ENCODE data around the gene NDUFB10. TPM values are rescaled to one million over a fixed set of nuclear protein-coding genes. Genes with fewer than 3 reads are reported as not detected.
"Not testable (repeated sequence)": the region's sequence is repeated elsewhere in the genome, so short reads cannot be mapped to it uniquely, and the experiment has no call there.

The NDUFB10 gene
- total RNA-seq, 1 experiment from 2014 or later: 287 TPM

DNA sequence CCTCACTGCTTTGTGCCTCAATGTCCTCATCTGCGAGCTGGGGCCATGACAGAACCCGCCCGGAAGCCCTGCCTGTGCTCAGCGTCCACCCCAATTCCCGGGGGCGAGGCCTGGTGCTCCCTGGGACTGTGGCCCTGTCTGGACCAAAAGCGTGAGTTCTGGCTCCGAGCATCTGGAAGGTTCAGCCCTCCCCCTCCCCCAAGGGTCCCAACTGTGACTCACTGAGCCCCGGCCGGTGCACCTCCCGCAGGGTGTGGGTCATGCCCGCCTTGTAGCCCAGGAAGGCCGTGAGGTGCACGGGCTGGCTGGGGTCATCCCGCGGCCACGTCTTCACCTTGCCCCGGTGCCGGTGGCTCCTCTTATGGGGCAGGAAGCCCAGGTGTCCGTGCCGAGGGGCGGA is 5.6 kb upstream of the NDUFB10 start:
- no peaks in the 10 kb centered on the region; the same call in 1 of the 2 replicates for H3K4me1 ChIP-seq (ENCODE audit: control insufficient read depth, insufficient read depth, low read length)
- no peak for ATAC-seq
- in situ Hi-C loops (cut with HindIII; ENCODE audit: low pct_unique_long_range_greater_than_20kb, low sequenced_read_pairs): no loop called here
- BruUV-seq (replicated peaks): no TSS peak
- POLR2A ChIA-PET: no interaction called here
- intact Hi-C loops (cut with micrococcal nuclease; ENCODE audit: unreplicated experiment): no loop called here
- TF ChIP-seq POLR2AphosphoS5 (IDR thresholded peaks at IDR 0.05; ENCODE audit: low read depth, low read length) (no peak), SIN3A (IDR thresholded peaks at IDR 0.05; ENCODE audit: borderline replicate concordance, insufficient read depth, low read depth, low read length) (no peak), TCF7L2 (IDR thresholded peaks at IDR 0.05; ENCODE audit: low read depth, low read length) (no peak)
- TF ChIP-seq, protein P1, sequence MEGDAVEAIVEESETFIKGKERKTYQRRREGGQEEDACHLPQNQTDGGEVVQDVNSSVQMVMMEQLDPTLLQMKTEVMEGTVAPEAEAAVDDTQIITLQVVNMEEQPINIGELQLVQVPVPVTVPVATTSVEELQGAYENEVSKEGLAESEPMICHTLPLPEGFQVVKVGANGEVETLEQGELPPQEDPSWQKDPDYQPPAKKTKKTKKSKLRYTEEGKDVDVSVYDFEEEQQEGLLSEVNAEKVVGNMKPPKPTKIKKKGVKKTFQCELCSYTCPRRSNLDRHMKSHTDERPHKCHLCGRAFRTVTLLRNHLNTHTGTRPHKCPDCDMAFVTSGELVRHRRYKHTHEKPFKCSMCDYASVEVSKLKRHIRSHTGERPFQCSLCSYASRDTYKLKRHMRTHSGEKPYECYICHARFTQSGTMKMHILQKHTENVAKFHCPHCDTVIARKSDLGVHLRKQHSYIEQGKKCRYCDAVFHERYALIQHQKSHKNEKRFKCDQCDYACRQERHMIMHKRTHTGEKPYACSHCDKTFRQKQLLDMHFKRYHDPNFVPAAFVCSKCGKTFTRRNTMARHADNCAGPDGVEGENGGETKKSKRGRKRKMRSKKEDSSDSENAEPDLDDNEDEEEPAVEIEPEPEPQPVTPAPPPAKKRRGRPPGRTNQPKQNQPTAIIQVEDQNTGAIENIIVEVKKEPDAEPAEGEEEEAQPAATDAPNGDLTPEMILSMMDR (IDR thresholded peaks at IDR 0.05): no peak
- TF ChIP-seq, protein P2, sequence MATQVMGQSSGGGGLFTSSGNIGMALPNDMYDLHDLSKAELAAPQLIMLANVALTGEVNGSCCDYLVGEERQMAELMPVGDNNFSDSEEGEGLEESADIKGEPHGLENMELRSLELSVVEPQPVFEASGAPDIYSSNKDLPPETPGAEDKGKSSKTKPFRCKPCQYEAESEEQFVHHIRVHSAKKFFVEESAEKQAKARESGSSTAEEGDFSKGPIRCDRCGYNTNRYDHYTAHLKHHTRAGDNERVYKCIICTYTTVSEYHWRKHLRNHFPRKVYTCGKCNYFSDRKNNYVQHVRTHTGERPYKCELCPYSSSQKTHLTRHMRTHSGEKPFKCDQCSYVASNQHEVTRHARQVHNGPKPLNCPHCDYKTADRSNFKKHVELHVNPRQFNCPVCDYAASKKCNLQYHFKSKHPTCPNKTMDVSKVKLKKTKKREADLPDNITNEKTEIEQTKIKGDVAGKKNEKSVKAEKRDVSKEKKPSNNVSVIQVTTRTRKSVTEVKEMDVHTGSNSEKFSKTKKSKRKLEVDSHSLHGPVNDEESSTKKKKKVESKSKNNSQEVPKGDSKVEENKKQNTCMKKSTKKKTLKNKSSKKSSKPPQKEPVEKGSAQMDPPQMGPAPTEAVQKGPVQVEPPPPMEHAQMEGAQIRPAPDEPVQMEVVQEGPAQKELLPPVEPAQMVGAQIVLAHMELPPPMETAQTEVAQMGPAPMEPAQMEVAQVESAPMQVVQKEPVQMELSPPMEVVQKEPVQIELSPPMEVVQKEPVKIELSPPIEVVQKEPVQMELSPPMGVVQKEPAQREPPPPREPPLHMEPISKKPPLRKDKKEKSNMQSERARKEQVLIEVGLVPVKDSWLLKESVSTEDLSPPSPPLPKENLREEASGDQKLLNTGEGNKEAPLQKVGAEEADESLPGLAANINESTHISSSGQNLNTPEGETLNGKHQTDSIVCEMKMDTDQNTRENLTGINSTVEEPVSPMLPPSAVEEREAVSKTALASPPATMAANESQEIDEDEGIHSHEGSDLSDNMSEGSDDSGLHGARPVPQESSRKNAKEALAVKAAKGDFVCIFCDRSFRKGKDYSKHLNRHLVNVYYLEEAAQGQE (IDR thresholded peaks at IDR 0.05; ENCODE audit: insufficient read depth in 1 of 2, low read depth in 2 of 2, low read length in 1 of 2): no peak
- no peak for DNase-seq (ENCODE audit: low read depth, low spot score)
- no peak overlapping the region for H3K4me3 ChIP-seq (ENCODE audit: low read depth in 2 of 2, low read length in 2 of 2)
- H3K36me3 ChIP-seq (ENCODE audit: control insufficient read depth, insufficient read depth, low read length): no peaks in the 10 kb centered on the region
- H3K27me3 ChIP-seq (ENCODE audit: control insufficient read depth, insufficient read depth, low read length): no peaks in the 10 kb centered on the region
- CTCF ChIA-PET: no interaction called here
- H3K27ac ChIP-seq (ENCODE audit: low read length): no peak overlapping the region
- H3K9me3 ChIP-seq (ENCODE audit: control insufficient read depth, insufficient read depth, low read depth, low read length): no peaks in the 10 kb centered on the region

DNA sequence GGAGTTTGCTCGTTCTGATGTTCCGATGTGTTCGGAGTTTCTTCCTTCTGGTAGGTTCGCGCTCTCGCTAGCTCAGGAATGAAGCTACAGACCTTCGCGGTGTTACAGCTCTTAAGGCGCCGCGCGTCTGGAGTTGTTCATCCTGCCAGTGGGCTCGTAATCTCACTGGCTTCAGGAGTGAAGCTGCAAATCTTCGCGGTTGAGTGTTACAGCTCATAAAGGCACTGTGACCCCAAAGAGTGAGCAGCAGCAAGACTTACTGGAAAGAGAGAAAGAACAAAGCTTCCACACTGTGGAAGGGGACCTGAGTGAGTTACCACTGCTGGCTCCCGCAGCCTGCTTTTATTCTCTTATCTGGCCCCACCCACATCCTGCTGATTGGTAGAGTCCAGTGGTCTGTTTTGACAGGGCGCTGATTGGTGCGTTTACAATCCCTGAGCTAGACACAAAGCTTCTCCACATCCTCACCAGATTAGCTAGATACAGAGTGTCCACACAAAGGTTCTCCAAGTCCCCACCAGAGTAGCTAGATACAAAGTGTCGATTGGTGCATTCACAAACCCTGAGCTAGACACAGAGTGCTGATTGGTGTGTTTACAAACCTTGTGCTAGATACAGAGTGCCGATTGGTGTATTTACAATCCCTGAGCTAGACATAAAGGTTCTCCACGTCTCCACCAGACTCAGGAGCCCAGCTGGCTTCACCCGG is 1.8 kb upstream of the NDUFB10 start:
- DNase-seq (ENCODE audit: low read depth, low spot score); BruUV-seq (replicated peaks); ATAC-seq; H3K27me3 ChIP-seq (ENCODE audit: control insufficient read depth, insufficient read depth, low read length); POLR2A ChIA-PET; intact Hi-C loops (cut with micrococcal nuclease; ENCODE audit: unreplicated experiment); in situ Hi-C loops (cut with HindIII; ENCODE audit: low pct_unique_long_range_greater_than_20kb, low sequenced_read_pairs); H3K27ac ChIP-seq (ENCODE audit: low read length); H3K36me3 ChIP-seq (ENCODE audit: control insufficient read depth, insufficient read depth, low read length); H3K9me3 ChIP-seq (ENCODE audit: control insufficient read depth, insufficient read depth, low read depth, low read length); H3K4me3 ChIP-seq (ENCODE audit: low read depth in 2 of 2, low read length in 2 of 2): not testable (repeated sequence)
- peaks cover 12% of the 10 kb centered on the region for H3K4me1 ChIP-seq (ENCODE audit: control insufficient read depth, insufficient read depth, low read length)
- CTCF ChIA-PET: interaction anchor here (0.8 kb wide), 1 partner anchor 18 kb away, joined by 3 read pairs; no protein-coding TSS in a partner anchor

DNA sequence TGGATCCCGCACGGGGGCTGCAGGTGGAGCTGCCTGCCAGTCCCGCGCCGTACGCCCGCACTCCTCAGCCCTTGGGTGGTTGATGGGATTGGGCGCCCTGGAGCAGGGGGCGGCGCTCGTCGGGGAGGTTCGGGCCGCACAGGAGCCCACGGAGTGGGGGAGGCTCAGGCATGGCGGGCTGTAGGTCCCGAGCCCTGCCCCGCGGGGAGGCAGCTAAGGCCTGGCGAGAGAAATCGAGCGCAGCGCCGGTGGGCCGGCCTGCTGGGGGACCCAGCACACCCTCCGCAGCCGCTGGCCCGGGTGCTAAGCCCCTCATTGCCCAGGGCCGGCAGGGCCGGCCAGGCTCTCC is 1.2 kb upstream of the NDUFB10 start:
- H3K36me3 ChIP-seq (ENCODE audit: control insufficient read depth, insufficient read depth, low read length); ATAC-seq; H3K9me3 ChIP-seq (ENCODE audit: control insufficient read depth, insufficient read depth, low read depth, low read length); H3K27me3 ChIP-seq (ENCODE audit: control insufficient read depth, insufficient read depth, low read length); H3K4me3 ChIP-seq (ENCODE audit: low read depth in 2 of 2, low read length in 2 of 2); POLR2A ChIA-PET; intact Hi-C loops (cut with micrococcal nuclease; ENCODE audit: unreplicated experiment); BruUV-seq (replicated peaks); H3K27ac ChIP-seq (ENCODE audit: low read length); DNase-seq (ENCODE audit: low read depth, low spot score); in situ Hi-C loops (cut with HindIII; ENCODE audit: low pct_unique_long_range_greater_than_20kb, low sequenced_read_pairs): not testable (repeated sequence)
- CTCF ChIA-PET: interaction anchor here (0.8 kb wide), 1 partner anchor 18 kb away, joined by 3 read pairs; no protein-coding TSS in a partner anchor
- H3K4me1 ChIP-seq (ENCODE audit: control insufficient read depth, insufficient read depth, low read length): peaks cover 12% of the 10 kb centered on the region
